GM19463 (cell line): ENCODE results near the gene DAAM1.

Experiments used
- ATAC-seq: cut with Tn5 transposase; IDR thresholded peaks from one replicate; pipeline ENCODE4 v1.9.1; 2021; ENCODE audit warnings: mild to moderate bottlenecking, moderate library complexity; ENCODE audit not compliant: unreplicated experiment

Gene DAAM1

DNA sequence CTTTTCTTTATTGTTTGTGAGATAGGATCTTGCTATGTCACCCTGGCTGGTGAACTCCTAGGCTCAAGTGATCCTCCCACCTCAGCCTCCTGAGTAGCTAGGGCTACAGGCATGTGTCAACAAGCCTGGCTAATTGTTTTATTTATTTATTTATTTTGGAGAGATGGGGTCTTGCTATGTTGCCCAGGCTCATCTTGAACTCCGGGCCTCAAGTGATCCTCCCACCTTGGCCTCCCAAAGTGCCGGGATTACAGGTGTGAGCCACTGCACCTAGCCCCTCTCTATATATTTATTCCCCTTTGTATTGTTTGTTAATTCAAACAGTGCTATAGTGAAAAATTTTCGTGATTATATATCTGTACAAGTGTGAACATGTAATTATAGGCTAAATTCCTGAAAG, 123.3 kb downstream of the DAAM1 start:
- no peak for ATAC-seq

DNA sequence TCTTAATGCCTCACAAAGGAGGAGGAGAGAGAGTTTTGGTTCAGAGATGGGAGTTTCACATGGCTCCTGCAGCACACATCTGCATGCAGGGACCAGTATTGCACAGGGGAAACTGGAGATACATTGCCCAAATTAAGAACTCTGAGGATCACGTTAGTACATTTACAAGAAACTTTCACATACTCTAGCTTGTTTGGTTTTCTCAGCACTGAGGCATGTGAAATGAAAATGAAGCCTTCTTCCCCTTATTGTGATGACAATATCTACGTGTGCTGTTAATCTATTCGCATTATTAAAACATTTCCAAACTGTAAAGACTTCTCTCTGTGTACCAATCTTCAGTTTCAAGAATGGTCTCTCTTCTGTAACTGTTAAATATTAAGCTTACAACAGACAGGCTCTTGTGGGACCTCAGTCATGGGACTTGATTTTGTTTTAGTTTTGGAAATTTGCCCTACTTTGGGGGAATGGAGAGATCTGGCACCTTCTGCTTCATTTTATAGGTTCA, 124.7 kb downstream of the DAAM1 start:
- ATAC-seq, result peak; percentile 61

DNA sequence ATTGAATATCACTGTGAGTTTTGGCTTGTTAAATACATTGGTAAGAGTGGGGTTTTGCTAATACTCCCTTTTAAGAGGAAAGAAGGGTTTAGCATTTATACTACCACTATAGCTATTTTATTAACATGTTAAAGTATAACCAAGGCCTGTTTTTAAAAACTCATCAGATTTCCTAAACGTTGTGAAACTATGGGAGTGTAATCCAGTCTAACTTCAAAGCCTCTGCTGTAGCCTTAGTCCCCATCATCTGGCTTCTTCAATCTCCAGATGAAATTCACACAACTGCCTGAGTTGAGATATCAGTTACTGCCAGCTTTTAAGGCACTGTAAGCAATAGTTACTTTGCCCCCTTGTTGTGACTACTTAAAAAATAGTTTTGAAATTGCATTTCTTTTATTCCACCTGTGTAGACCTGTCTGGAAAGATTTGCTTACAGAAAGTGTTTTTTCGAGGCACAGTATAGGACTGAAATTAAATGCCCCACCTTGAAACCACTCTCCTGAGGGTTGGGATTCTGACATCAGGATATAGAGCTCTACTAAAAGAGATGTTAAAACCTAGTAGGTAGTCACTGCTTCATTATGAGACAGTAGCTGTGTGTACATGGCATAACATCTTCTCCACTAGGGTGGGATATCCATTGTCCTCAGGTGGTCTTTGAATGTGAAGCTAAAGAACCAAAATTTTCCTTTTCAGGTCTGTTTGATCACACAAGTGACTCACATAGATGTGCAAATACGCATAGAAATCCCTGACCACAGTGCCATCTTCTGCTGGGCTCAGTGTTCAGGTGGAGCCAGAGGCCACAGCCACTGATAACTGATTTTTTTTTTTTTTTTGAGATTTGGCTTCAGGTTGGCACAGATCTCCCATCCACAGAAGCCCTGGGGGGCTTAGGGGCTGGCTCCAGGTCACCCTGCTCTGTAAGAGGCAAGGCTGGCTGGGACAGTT, 125.5 kb downstream of the DAAM1 start:
- no peak for ATAC-seq

DNA sequence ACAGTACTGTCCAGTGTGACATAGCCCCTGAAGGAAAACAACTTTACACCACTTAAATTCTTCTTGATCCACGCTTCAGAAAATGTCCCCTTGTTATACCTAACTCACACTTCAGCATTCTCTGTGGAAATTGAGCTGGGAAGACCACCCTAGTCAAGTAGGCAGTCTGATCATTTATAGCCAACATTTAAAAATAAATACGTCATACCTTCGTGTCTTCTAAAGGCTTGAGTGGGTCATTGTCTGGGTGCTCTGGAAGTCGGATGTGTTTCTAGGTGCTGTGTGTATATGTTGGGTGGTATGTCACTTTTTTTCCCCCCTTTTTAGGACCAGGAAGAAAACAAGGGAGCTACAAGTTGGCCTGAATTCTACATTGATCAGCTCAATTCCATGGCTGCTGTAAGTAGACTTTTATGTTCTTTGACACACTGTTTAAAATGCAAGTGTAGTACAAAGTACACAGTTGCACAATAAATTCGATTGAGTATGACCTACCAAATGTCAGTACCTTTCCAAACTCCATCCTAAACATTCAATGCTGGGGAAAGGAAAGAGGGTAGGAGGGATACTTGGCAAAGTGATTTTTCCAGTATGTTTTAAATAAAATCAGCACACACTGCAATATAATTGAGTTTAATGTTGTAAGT, 126.6 kb downstream of the DAAM1 start:
- no peak for ATAC-seq

DNA sequence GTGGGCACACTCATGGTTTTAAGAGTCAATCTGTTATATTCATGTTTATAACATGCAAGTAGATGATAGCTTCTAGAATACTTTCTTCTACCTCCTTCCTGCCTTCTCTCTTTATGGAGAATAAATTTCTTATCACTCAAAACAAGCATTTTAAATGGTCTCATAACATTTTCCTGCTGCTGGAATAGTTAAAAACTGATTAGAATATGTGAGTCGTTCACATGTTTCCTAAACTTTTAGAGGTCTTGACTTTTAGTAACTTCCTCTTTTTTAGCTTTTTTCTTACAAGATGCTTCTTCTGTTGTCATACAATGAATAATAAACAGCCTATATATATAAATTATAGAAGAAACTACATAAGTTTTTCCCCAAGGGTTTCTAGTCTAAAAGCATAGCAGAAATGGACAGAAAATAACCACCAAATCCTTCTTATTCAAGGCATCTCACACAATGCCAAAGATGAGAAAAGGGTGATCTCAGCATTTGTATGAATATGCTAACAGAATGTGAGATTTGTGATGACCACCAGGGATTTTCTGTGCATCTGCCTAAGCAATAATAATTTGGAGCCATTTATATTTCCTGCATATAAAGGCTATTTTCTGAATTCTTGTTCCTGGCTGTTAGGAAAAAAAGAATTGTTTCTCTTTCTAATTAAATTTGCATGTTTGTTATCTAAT, 127.8 kb downstream of the DAAM1 start:
- ATAC-seq, result no peak

DNA sequence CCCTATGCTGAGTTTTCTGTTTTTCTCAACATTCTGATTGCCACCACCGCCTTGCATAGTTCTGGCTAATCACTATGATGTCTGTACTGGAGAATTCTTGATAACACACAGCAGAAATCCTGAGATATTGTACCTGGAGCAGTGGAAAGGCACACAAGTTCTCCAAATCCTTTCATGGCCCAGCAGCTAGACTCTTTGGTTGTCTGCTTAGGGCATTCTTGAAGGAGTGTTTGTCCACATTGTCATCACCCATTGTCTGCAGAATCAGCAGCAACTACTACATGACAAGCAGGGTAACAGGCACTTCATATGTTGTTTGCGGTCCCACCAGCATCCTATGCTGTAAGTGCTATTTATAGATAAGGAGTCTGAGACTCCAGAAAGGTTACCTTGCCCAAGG, 128.9 kb downstream of the DAAM1 start:
- no peak for ATAC-seq

DNA sequence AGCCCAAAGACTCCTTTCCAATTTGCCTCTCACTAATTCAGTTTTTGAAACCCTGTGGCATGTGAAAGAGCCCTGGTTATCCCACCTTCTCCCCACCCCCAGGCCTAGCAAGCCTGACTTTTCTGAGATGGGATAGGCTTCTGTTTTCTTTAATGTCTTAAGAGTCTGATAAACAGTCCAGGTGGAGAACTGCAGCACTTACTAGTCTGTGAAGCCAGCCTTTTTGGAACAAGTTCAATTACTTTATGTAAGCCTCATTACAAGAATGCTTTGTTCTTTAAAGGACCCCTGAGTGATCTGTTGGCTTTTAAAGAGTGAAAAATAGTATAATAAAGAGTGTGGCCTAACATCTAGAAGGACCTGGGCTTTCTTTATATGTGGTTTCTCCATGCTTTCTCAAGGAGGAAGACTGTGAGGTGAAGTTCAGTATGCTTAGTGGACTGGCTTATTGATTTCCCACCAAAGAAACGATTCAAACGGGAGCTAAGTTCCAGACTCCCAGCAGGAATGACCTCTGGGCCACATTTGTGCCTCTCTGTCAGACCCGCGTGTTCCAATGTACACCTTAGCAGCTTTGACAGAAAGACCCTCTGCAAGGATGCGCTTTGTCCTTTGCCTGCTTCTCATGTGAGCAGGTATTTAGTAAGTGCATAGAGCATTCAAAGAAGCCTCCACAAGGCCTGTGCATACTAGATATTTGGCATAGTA, 129.5 kb downstream of the DAAM1 start:
- no peak for ATAC-seq

DNA sequence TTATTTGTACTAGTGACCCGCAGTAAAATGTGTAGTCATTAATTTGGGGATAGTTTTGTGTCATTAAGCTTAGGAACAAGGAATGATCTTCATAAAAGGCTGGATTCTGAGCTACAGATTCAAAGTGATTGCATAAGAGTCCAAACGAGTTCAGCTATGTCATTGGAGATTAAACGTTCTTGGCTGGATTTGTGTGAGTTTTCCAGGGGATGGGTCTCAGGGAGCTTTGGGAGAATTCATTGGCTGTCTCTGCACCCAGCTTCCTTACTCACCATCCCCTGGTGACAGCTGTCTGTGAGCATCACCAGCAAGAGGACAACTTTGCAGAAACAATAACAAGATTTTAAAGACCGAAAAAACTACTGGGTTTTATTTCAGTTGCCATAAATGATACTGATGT, 130.4 kb downstream of the DAAM1 start:
- ATAC-seq, result no peak

DNA sequence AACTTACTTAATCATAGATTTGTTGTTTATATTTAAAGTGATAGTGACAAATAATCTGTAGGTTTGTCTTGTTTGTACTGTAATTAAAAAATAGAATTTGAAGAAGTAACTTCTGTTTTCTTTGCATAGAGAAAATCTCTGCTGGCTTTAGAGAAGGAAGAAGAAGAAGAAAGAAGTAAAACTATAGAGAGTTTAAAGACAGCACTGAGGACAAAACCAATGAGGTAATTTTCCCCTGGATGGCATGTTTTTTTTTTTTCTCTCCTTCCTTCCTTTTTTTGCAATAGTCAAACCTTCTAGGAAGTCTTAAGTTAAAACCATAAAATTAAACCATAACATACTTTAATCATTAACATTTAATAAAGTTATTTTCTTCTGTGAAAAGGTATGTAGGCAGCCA, 131.9 kb downstream of the DAAM1 start:
- no peak for ATAC-seq

DNA sequence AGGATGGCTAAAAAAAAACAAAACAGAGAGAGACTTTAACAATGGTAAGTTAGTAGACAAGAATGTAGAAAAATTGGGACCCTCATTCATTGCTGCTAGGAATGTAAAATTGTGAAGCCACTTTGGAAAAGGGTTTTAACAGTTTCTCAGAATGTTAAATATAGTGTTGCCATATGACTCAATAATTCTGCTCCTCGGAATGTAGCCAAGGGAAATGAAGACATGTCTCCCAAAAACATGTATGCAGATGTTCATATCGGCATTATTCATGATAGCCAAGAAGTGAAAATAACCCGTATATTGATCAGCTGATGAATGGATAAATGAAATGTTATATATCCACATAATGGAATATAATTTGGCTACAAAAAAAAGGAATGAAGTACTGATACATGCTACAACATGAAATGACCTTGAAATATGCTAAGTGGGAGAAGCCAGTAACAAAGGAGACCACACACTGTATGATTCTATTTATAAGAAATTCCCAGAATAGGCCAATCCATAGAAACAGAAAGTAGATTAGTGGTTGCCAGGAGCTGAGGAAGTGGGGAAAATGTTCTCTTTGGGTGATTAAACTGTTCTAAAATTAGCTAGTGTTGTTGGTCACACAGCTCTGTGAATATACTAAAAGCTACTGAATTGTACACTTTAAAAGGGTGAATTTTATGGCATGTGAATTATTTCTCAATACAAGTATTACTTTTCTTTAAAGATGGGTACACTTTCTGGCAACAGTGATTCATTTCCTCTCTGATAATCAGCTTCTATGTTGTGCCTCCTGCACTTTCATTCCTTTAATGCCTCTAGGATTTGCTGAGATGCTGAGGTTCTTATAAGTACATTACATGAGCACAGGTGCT, 132.5 kb downstream of the DAAM1 start:
- ATAC-seq, result no peak

DNA sequence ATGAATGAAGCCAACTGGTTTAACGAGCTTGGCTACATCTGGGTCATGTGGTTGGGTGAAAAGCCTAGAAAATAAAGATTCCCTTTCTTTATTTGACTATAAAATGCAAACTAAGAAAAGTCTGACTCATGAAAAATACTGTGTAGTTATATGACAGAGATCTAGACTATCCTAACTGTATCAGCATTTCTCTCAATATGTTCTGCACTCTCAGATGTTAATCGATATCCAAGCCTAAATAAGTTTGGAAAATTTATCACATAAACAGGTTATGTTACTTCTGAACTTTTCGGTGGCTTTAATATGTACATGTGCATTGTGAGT, 133.1 kb downstream of the DAAM1 start:
- no peak for ATAC-seq

DNA sequence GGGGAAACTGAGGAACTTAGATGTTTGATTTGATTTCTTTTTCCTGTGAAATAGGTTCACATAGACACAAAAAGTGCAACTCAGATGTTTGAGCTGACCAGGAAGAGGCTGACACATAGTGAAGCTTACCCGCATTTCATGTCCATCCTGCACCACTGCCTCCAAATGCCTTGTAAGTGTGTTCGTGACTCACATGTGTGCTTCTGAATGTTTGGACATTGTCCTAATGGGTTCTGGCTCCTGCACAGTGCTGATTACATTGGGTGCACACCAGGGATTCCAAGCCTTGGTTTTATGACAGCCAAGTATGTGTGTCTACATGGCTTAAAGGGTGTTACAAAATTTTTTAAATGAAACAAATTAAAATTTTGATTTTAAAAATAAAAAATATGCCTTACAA, 137.4 kb downstream of the DAAM1 start:
- ATAC-seq, result no peak

DNA sequence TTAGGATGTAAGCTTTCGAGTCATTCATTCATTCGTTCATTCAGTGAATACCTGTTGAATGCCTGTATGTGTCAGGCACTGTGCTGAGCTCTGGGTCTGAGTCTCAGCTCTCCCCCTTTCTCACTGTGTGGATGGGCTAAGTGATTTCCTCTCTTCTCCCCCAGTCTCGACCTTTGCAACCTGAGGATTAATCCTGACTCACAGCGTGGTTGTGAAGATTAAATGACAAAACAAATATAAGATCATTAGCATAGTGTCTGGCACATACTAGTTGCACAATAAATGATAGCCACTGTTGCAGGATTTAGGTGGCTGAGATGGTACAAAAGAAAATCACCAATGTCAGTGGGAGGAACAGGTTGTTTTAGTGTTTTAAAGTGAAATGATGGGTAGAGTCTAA, 140.0 kb downstream of the DAAM1 start:
- ATAC-seq, result no peak

DNA sequence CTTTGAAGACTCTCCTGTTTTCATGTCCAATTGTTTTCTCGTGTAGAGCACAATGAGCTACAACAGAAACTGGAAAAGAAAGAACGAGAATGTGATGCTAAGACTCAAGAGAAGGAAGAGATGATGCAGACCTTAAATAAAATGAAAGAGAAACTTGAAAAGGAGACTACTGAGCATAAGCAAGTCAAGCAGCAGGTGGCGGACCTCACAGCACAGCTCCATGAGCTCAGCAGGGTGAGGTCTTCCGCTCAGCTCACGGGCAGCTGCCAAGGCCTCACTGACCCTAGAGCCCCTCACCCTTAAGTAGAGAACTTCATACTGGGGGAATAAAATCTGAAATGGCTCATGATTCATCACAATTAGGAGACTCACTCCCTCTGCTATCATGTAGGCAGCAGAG, 142.0 kb downstream of the DAAM1 start:
- ATAC-seq, result peak; percentile 69

DNA sequence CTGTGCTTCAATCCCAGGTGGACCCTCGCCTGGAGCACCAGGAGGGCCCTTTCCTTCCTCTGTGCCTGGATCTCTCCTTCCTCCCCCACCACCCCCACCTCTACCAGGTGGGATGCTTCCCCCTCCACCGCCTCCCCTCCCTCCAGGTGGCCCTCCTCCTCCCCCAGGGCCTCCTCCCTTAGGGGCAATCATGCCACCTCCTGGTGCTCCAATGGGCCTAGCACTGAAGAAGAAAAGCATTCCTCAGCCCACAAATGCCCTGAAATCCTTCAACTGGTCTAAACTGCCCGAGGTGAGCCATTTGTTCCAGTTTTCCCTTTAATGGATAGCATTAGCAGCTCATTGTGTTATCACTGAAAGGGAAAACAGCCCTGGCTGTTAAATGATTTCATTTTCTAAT, 142.8 kb downstream of the DAAM1 start:
- ATAC-seq, result no peak

DNA sequence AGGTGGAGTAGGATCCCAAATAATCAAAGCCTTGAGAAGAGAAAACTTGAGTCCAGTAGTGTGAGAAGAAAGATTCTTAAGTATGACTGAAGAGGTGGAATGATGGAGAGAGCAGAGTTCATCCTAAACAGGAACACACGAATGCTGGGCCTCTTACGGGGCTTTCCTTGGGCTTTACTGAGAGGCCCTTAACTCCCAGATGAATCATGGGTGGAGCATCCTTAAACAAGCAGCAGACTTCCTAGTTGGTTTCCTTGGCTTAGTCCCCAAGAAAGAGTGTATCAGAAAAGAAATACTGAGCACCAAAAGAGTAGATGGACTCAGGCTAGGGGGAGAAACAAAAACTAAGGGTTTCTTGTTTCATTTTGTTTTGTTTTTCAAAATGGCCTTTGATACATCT, 144.3 kb downstream of the DAAM1 start:
- ATAC-seq, result no peak

DNA sequence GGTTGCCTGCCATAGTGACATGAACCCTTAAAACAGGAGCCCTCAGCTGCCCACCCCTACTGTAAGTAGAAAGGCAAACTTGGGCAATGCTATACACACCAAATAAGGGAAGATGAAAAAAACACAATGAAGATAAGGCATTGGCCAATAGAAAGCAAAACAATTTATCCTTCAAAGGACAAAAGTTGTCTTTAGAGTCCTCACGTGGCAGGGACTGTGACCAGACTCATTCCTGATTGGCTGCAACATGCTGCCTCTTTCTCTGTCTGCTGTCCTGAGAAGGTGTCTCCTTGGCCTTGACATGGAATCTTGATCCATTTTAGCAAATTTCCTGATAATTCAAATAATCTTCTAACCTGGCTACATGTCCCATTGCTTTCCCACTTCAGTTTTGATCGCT, 144.8 kb downstream of the DAAM1 start:
- no peak for ATAC-seq

DNA sequence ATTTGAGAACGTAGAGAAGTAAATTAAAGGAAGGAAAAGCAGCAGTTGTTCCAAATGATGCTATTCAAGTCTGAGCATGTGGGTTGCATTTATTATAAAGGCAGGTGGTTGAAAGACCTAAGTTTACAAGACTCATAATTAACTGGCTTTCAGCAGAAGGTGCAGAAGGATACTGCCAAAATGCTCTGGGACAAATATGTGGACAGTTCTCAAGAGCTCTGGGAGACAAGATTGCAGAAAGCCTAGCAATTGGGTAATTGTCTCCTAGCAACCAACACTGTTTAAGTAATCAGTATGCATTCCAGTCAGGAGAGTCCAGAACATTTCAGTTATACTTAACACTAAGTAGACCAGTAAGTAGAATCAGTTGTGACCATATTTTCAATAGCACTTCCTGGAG, 145.2 kb downstream of the DAAM1 start:
- ATAC-seq, result no peak

DNA sequence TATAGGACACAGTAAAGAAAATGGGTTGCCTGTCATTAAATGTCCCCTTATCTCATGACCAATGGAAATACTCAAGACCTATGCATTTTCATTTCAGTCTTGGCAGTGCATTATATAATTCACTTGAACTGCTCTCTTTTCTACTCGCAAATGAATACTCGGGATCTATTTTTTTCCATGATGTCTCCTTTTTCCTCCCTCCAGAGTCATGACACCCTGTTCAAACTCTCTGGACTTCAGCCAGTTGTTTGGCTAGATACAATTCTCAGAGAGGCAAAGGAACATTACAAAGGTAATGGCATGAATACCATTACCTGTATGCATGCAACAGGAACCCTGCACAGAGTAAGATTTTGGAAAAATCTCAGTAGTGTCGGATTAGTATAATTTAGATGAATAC, 145.8 kb downstream of the DAAM1 start:
- no peak for ATAC-seq

DNA sequence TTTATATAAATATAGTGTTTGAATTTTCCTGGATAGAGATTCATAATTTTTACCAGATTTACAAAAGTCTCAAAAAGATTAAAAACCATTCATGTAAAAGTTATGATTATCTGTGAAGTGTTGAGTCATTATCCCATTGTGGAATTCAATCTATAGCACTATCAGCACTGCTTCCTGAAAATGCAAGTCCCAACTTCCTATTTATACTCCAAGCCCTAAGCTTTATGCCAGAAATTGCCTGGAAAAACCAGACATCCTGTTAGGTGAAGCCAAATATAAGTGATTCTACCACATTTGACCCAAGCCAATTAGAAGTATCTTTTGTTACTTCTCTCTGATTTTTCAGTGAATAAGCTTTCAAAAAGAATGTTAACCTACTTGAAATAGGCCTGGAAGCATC, 147.6 kb downstream of the DAAM1 start:
- ATAC-seq, result no peak
